ENCODE measurements around the gene VSTM4.

The VSTM4 gene

GRCh38 chr10:49074836-49075682 lies 40.3 kb downstream of the VSTM4 start:
- H3K4me1 ChIP-seq (ENCODE audit: control insufficient read depth in 1 of 2, insufficient read depth in 2 of 2, low read length in 2 of 2): no peaks in the 10 kb centered on the region
- no peaks in the 10 kb centered on the region for H3K36me3 ChIP-seq (ENCODE audit: control insufficient read depth in 1 of 2, insufficient read depth in 2 of 2, low read length in 2 of 2)
- no peaks in the 10 kb centered on the region for H3K9me3 ChIP-seq (ENCODE audit: control insufficient read depth in 1 of 2, low read length in 2 of 2)
- no peak overlapping the region for H3K9ac ChIP-seq (ENCODE audit: low read depth in 1 of 2, low read length in 2 of 2)
- no peaks in the 10 kb centered on the region for H3K27me3 ChIP-seq (ENCODE audit: control insufficient read depth in 1 of 2, insufficient read depth in 2 of 2, low read length in 2 of 2)
- H3K27ac ChIP-seq (ENCODE audit: low read depth, low read length): no peak overlapping the region
- H3K4me3 ChIP-seq (ENCODE audit: low read depth in 1 of 2, low read length in 2 of 2): no peak overlapping the region

- H3K27me3 ChIP-seq (ENCODE audit: control insufficient read depth in 1 of 2, insufficient read depth in 2 of 2, low read length in 2 of 2): no peaks in the 10 kb centered on the region
- H3K4me3 ChIP-seq (ENCODE audit: low read depth in 1 of 2, low read length in 2 of 2): no peak overlapping the region
- H3K9me3 ChIP-seq (ENCODE audit: control insufficient read depth in 1 of 2, low read length in 2 of 2): no peaks in the 10 kb centered on the region
- H3K9ac ChIP-seq (ENCODE audit: low read depth in 1 of 2, low read length in 2 of 2): no peak overlapping the region
- no peak overlapping the region for H3K27ac ChIP-seq (ENCODE audit: low read depth, low read length)
- H3K4me1 ChIP-seq (ENCODE audit: control insufficient read depth in 1 of 2, insufficient read depth in 2 of 2, low read length in 2 of 2): no peaks in the 10 kb centered on the region
- H3K36me3 ChIP-seq (ENCODE audit: control insufficient read depth in 1 of 2, insufficient read depth in 2 of 2, low read length in 2 of 2): no peaks in the 10 kb centered on the region
Measured at GRCh38 chr10:49072166-49072885, 43.0 kb downstream of the VSTM4 start.

GRCh38 chr10:49071160-49071761 lies 44.1 kb downstream of the VSTM4 start:
- no peak overlapping the region for H3K9ac ChIP-seq (ENCODE audit: low read depth in 1 of 2, low read length in 2 of 2)
- H3K27ac ChIP-seq (ENCODE audit: low read depth, low read length): no peak overlapping the region
- no peaks in the 10 kb centered on the region for H3K9me3 ChIP-seq (ENCODE audit: control insufficient read depth in 1 of 2, low read length in 2 of 2)
- H3K4me3 ChIP-seq (ENCODE audit: low read depth in 1 of 2, low read length in 2 of 2): no peak overlapping the region
- H3K4me1 ChIP-seq (ENCODE audit: control insufficient read depth in 1 of 2, insufficient read depth in 2 of 2, low read length in 2 of 2): no peaks in the 10 kb centered on the region
- H3K36me3 ChIP-seq (ENCODE audit: control insufficient read depth in 1 of 2, insufficient read depth in 2 of 2, low read length in 2 of 2): no peaks in the 10 kb centered on the region
- H3K27me3 ChIP-seq (ENCODE audit: control insufficient read depth in 1 of 2, insufficient read depth in 2 of 2, low read length in 2 of 2): no peaks in the 10 kb centered on the region

- no peak overlapping the region for H3K4me3 ChIP-seq (ENCODE audit: low read depth in 1 of 2, low read length in 2 of 2)
- no peaks in the 10 kb centered on the region for H3K4me1 ChIP-seq (ENCODE audit: control insufficient read depth in 1 of 2, insufficient read depth in 2 of 2, low read length in 2 of 2)
- no peaks in the 10 kb centered on the region for H3K9me3 ChIP-seq (ENCODE audit: control insufficient read depth in 1 of 2, low read length in 2 of 2)
- no peaks in the 10 kb centered on the region for H3K36me3 ChIP-seq (ENCODE audit: control insufficient read depth in 1 of 2, insufficient read depth in 2 of 2, low read length in 2 of 2)
- H3K9ac ChIP-seq (ENCODE audit: low read depth in 1 of 2, low read length in 2 of 2): no peak overlapping the region
- H3K27ac ChIP-seq (ENCODE audit: low read depth, low read length): no peak overlapping the region
- H3K27me3 ChIP-seq (ENCODE audit: control insufficient read depth in 1 of 2, insufficient read depth in 2 of 2, low read length in 2 of 2): no peaks in the 10 kb centered on the region
Measured at GRCh38 chr10:49070701-49071100, 44.6 kb downstream of the VSTM4 start.

GRCh38 chr10:49068672-49069217 lies 46.6 kb downstream of the VSTM4 start:
- H3K4me3 ChIP-seq (ENCODE audit: low read depth in 1 of 2, low read length in 2 of 2): no peak overlapping the region
- no peaks in the 10 kb centered on the region for H3K9me3 ChIP-seq (ENCODE audit: control insufficient read depth in 1 of 2, low read length in 2 of 2)
- H3K4me1 ChIP-seq (ENCODE audit: control insufficient read depth in 1 of 2, insufficient read depth in 2 of 2, low read length in 2 of 2): no peaks in the 10 kb centered on the region
- no peak overlapping the region for H3K9ac ChIP-seq (ENCODE audit: low read depth in 1 of 2, low read length in 2 of 2)
- H3K27me3 ChIP-seq (ENCODE audit: control insufficient read depth in 1 of 2, insufficient read depth in 2 of 2, low read length in 2 of 2): no peaks in the 10 kb centered on the region
- H3K36me3 ChIP-seq (ENCODE audit: control insufficient read depth in 1 of 2, insufficient read depth in 2 of 2, low read length in 2 of 2): peaks cover 0 to 2% of the 10 kb centered on the region in 2 donors
- no peak overlapping the region for H3K27ac ChIP-seq (ENCODE audit: low read depth, low read length)

- H3K4me1 ChIP-seq (ENCODE audit: control insufficient read depth in 1 of 2, insufficient read depth in 2 of 2, low read length in 2 of 2): no peaks in the 10 kb centered on the region
- H3K4me3 ChIP-seq (ENCODE audit: low read depth in 1 of 2, low read length in 2 of 2): no peak overlapping the region
- no peaks in the 10 kb centered on the region for H3K9me3 ChIP-seq (ENCODE audit: control insufficient read depth in 1 of 2, low read length in 2 of 2)
- no peak overlapping the region for H3K27ac ChIP-seq (ENCODE audit: low read depth, low read length)
- H3K9ac ChIP-seq (ENCODE audit: low read depth in 1 of 2, low read length in 2 of 2): no peak overlapping the region
- H3K36me3 ChIP-seq (ENCODE audit: control insufficient read depth in 1 of 2, insufficient read depth in 2 of 2, low read length in 2 of 2): peaks cover 0 to 2% of the 10 kb centered on the region in 2 donors
- no peaks in the 10 kb centered on the region for H3K27me3 ChIP-seq (ENCODE audit: control insufficient read depth in 1 of 2, insufficient read depth in 2 of 2, low read length in 2 of 2)
Measured at GRCh38 chr10:49068209-49068608, 47.1 kb downstream of the VSTM4 start.

GRCh38 chr10:49066944-49067730 lies 48.2 kb downstream of the VSTM4 start:
- Histone ChIP-seq H3K27me3 (ENCODE audit: control insufficient read depth in 1 of 2, insufficient read depth in 2 of 2, low read length in 2 of 2) (no peaks in the 10 kb centered on the region), H3K4me1 (ENCODE audit: control insufficient read depth in 1 of 2, insufficient read depth in 2 of 2, low read length in 2 of 2) (no peaks in the 10 kb centered on the region), H3K4me3 (ENCODE audit: low read depth in 1 of 2, low read length in 2 of 2) (no peak overlapping the region), H3K36me3 (ENCODE audit: control insufficient read depth in 1 of 2, insufficient read depth in 2 of 2, low read length in 2 of 2) (peaks cover 0 to 2% of the 10 kb centered on the region in 2 donors), H3K9me3 (ENCODE audit: control insufficient read depth in 1 of 2, low read length in 2 of 2) (no peaks in the 10 kb centered on the region), H3K27ac (ENCODE audit: low read depth, low read length) (no peak overlapping the region), H3K9ac (ENCODE audit: low read depth in 1 of 2, low read length in 2 of 2) (no peak overlapping the region)

- Histone ChIP-seq H3K4me1 (ENCODE audit: control insufficient read depth in 1 of 2, insufficient read depth in 2 of 2, low read length in 2 of 2) (no peaks in the 10 kb centered on the region), H3K4me3 (ENCODE audit: low read depth in 1 of 2, low read length in 2 of 2) (no peak overlapping the region), H3K36me3 (ENCODE audit: control insufficient read depth in 1 of 2, insufficient read depth in 2 of 2, low read length in 2 of 2) (peaks cover 0 to 2% of the 10 kb centered on the region in 2 donors), H3K9me3 (ENCODE audit: control insufficient read depth in 1 of 2, low read length in 2 of 2) (no peaks in the 10 kb centered on the region), H3K27me3 (ENCODE audit: control insufficient read depth in 1 of 2, insufficient read depth in 2 of 2, low read length in 2 of 2) (no peaks in the 10 kb centered on the region), H3K9ac (ENCODE audit: low read depth in 1 of 2, low read length in 2 of 2) (no peak overlapping the region), H3K27ac (ENCODE audit: low read depth, low read length) (no peak overlapping the region)
Measured at GRCh38 chr10:49062229-49062628, 53.1 kb downstream of the VSTM4 start.

- Histone ChIP-seq H3K9ac (ENCODE audit: low read depth in 1 of 2, low read length in 2 of 2) (no peak overlapping the region), H3K36me3 (ENCODE audit: control insufficient read depth in 1 of 2, insufficient read depth in 2 of 2, low read length in 2 of 2) (peaks cover 0 to 2% of the 10 kb centered on the region in 2 donors), H3K9me3 (ENCODE audit: control insufficient read depth in 1 of 2, low read length in 2 of 2) (no peaks in the 10 kb centered on the region), H3K4me3 (ENCODE audit: low read depth in 1 of 2, low read length in 2 of 2) (no peak overlapping the region), H3K27me3 (ENCODE audit: control insufficient read depth in 1 of 2, insufficient read depth in 2 of 2, low read length in 2 of 2) (no peaks in the 10 kb centered on the region), H3K27ac (ENCODE audit: low read depth, low read length) (no peak overlapping the region), H3K4me1 (ENCODE audit: control insufficient read depth in 1 of 2, insufficient read depth in 2 of 2, low read length in 2 of 2) (no peaks in the 10 kb centered on the region)
Measured at GRCh38 chr10:49061667-49062066, 53.7 kb downstream of the VSTM4 start.
